ENCODE results near the gene CNTN6. TPM values are rescaled to one million over a fixed set of nuclear protein-coding genes. Genes with fewer than 3 reads are reported as not detected.

The CNTN6 gene
- total RNA-seq, 1 donor from 2014 or later, result not detected

DNA sequence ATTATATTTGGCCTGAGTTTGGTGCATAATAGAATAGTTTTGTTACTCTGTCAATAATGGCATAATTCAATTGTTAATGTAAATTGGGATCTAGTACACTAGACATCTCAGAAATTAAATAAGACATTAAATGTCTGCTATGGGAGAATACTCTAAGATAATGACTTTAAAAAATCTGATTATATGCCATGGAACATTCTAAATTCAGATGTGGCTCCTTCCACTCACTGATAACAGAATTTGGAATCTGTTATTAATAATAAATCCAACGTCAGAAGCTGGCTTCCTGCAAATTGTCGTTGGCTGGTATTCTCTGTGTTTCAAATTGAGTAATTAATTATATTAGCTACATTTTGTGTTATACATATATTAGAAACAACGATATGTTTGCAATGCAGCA lies 258.1 kb downstream of the CNTN6 start:
- DNase-seq (ENCODE audit: low spot score in 2 of 2), result no peak
- H3K36me3 ChIP-seq, result no peaks in the 10 kb centered on the region
- H3K27me3 ChIP-seq, result no peaks in the 10 kb centered on the region
- no peaks in the 10 kb centered on the region for H3K4me1 ChIP-seq
- no peak overlapping the region for H3K4me3 ChIP-seq
- no peak overlapping the region for H3K27ac ChIP-seq
- intact Hi-C loops (cut with DNase I), result no loop called here
- no peaks in the 10 kb centered on the region for H3K9me3 ChIP-seq
- TF ChIP-seq, protein P1, sequence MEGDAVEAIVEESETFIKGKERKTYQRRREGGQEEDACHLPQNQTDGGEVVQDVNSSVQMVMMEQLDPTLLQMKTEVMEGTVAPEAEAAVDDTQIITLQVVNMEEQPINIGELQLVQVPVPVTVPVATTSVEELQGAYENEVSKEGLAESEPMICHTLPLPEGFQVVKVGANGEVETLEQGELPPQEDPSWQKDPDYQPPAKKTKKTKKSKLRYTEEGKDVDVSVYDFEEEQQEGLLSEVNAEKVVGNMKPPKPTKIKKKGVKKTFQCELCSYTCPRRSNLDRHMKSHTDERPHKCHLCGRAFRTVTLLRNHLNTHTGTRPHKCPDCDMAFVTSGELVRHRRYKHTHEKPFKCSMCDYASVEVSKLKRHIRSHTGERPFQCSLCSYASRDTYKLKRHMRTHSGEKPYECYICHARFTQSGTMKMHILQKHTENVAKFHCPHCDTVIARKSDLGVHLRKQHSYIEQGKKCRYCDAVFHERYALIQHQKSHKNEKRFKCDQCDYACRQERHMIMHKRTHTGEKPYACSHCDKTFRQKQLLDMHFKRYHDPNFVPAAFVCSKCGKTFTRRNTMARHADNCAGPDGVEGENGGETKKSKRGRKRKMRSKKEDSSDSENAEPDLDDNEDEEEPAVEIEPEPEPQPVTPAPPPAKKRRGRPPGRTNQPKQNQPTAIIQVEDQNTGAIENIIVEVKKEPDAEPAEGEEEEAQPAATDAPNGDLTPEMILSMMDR (IDR thresholded peaks at IDR 0.05), result no peak

DNA sequence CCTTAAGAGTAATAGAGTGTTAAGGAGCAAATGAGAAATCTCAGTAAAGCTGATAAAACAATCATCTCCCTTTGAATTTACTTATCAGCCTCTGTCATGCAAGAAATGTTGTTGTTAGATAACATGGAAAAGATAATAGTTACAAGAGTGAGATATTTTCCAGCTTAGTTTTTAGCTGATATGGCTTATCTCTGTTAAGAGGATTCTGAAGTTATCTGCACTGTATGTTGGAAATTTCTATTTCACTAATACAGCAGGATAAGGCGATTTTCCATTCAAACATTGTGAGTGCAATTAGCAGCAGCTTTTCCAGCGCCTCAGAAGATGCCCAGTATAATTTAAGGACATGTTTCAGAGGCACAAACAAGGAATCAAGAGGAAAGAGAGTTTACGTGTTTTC lies 262.9 kb downstream of the CNTN6 start:
- Histone ChIP-seq H3K9me3 (no peaks in the 10 kb centered on the region), H3K27me3 (no peaks in the 10 kb centered on the region), H3K4me1 (no peaks in the 10 kb centered on the region), H3K4me3 (no peak overlapping the region), H3K36me3 (no peaks in the 10 kb centered on the region), H3K27ac (no peak overlapping the region)
- no peak for DNase-seq (ENCODE audit: low spot score in 2 of 2)
- intact Hi-C loops (cut with DNase I), result no loop called here
- TF ChIP-seq, protein P1 (IDR thresholded peaks at IDR 0.05), result no peak

DNA sequence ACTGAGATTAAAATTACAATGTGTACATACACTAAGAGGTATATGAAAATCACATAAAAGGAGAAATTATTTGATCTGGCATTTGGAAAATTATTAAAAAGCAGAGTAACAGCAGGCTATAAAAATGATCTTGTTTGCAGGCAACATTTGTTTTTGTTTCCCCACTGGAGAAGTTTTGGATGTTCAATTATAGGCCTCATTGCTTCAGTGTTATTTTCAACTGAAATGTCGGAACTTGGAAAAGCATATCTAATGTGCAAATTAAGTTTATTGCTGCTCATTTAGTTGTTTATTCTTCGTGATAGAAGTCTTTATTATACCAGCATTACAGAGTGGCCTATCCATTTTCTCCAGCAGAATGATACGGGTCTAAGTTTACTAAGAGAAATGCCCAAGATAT lies 263.3 kb downstream of the CNTN6 start:
- DNase-seq (ENCODE audit: low spot score in 2 of 2), result no peak
- Histone ChIP-seq H3K27ac (no peak overlapping the region), H3K27me3 (no peaks in the 10 kb centered on the region), H3K4me1 (no peaks in the 10 kb centered on the region), H3K4me3 (no peak overlapping the region), H3K9me3 (no peaks in the 10 kb centered on the region), H3K36me3 (no peaks in the 10 kb centered on the region)
- intact Hi-C loops (cut with DNase I), result no loop called here
- TF ChIP-seq, protein P1 (IDR thresholded peaks at IDR 0.05), result no peak

DNA sequence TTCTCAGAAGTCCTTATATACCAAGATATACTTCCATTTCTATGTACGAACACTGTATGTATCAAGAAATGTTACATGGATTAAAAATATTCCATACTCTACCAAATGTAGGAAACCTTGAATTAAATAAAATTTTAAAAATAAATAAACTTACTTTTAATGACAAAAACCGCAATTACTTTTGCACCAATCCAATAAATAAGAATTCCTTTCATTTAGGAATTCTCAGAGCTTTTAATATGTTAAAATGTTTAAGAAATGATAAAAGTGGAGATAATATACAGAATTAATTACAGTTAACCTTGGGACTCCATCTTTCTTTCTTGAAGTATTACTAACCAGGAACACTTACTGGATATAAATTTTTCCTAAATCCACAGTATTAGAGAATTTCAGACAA lies 272.7 kb downstream of the CNTN6 start:
- intact Hi-C loops (cut with DNase I), result no loop called here
- H3K9me3 ChIP-seq, result no peaks in the 10 kb centered on the region
- no peaks in the 10 kb centered on the region for H3K4me1 ChIP-seq
- H3K27ac ChIP-seq, result no peak overlapping the region
- no peak overlapping the region for H3K4me3 ChIP-seq
- no peak for DNase-seq (ENCODE audit: low spot score in 2 of 2)
- no peaks in the 10 kb centered on the region for H3K36me3 ChIP-seq
- TF ChIP-seq, protein P1 (IDR thresholded peaks at IDR 0.05), result no peak
- no peaks in the 10 kb centered on the region for H3K27me3 ChIP-seq

DNA sequence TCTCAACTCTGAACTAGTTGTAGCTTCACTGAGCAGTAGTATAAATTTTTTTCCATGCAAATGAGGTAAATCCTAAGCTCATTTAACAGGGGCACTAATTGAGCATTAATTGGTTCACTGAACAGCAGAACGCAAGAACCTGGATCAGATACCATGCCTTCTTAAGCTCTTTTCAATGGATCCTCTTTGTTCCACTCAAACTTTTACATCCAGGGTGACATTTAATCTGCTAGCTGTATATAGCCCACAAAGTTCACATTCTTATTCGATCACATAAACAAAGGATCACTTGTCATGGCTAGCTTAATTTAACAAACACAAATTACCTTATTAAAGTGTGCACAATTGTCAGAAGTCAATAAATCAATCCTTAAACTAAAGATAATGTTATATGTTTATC lies 281.6 kb downstream of the CNTN6 start:
- no peaks in the 10 kb centered on the region for H3K4me1 ChIP-seq
- H3K4me3 ChIP-seq, result no peak overlapping the region
- no peaks in the 10 kb centered on the region for H3K9me3 ChIP-seq
- no peaks in the 10 kb centered on the region for H3K36me3 ChIP-seq
- no peak for DNase-seq (ENCODE audit: low spot score in 2 of 2)
- TF ChIP-seq, protein P1 (IDR thresholded peaks at IDR 0.05), result no peak
- H3K27ac ChIP-seq, result no peak overlapping the region
- intact Hi-C loops (cut with DNase I), result no loop called here
- H3K27me3 ChIP-seq, result no peaks in the 10 kb centered on the region

DNA sequence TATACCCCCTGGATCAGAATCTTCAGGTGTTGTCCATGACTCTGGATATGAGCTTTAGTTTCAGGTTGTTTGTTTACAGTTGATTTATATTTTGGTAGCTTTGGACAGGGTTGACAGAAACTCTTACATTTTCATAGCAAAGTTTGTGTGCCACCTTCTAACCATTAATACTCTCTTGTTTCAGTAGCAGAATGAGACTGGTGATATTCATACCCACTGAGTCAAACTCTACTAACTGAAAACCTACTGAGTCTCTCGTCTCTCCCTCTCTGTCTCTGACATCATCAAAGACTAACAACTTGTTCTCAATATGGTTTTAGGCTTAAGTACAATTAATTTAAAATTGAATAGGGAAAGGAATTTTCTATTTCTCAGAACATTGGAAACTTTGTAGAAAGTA lies 282.3 kb downstream of the CNTN6 start:
- H3K4me1 ChIP-seq, result no peaks in the 10 kb centered on the region
- no peaks in the 10 kb centered on the region for H3K9me3 ChIP-seq
- no peak for DNase-seq (ENCODE audit: low spot score in 2 of 2)
- TF ChIP-seq, protein P1 (IDR thresholded peaks at IDR 0.05), result no peak
- H3K4me3 ChIP-seq, result no peak overlapping the region
- H3K27me3 ChIP-seq, result no peaks in the 10 kb centered on the region
- intact Hi-C loops (cut with DNase I), result no loop called here
- H3K36me3 ChIP-seq, result no peaks in the 10 kb centered on the region
- no peak overlapping the region for H3K27ac ChIP-seq
